ENCODE measurements around the gene RELT.

DNA sequence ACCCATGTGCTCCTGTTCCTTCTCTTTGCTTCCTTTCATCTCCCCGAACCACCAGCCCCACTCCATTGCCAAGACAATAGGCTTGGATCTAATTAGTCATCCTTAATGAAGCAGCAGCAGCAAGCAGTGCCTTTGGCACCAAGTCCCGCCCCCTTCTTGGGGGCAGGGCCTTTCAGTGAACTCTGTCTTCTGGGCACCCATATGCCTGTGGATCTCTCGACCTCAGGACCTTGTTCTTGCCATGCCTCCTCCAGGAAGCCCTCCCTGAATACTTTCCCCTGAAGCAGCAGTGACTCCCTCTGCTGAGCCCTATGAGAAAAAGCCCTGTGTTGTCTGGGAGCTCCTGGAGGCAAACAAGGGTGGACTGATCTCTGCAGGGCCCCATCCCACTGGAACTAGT, 36.0 kb upstream of the RELT start:
- no peak for TF ChIP-seq EZH2 (IDR thresholded peaks at IDR 0.05)
- no peak for TF ChIP-seq YY1 (IDR thresholded peaks at IDR 0.05; ENCODE audit: extremely low read depth, insufficient replicate concordance, low read depth, low read length)
- TF ChIP-seq, protein P1, sequence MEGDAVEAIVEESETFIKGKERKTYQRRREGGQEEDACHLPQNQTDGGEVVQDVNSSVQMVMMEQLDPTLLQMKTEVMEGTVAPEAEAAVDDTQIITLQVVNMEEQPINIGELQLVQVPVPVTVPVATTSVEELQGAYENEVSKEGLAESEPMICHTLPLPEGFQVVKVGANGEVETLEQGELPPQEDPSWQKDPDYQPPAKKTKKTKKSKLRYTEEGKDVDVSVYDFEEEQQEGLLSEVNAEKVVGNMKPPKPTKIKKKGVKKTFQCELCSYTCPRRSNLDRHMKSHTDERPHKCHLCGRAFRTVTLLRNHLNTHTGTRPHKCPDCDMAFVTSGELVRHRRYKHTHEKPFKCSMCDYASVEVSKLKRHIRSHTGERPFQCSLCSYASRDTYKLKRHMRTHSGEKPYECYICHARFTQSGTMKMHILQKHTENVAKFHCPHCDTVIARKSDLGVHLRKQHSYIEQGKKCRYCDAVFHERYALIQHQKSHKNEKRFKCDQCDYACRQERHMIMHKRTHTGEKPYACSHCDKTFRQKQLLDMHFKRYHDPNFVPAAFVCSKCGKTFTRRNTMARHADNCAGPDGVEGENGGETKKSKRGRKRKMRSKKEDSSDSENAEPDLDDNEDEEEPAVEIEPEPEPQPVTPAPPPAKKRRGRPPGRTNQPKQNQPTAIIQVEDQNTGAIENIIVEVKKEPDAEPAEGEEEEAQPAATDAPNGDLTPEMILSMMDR (IDR thresholded peaks at IDR 0.05 in 2 of 3, conservative IDR thresholded peaks at IDR 0.05 in 1 of 3; ENCODE audit: borderline replicate concordance in 1 of 3, insufficient read depth in 1 of 3, low read depth in 2 of 3, low read length in 2 of 3): no peak
- no peak for TF ChIP-seq MAX (IDR thresholded peaks at IDR 0.05)
